Natural killer cell (primary cell): ENCODE data around the gene CCDC69. TPM values are rescaled to one million over a fixed set of nuclear protein-coding genes. Genes with fewer than 3 reads are reported as not detected.

Experiments
- ATAC-seq, 3 donors: fragments of 150-1000 bp in 2 of 3; fragments of 200-7000 bp in 1 of 3; cut with Tn5 transposase; 1 replicate in 1 of 3; 2 replicates in 2 of 3; pipeline ENCODE4 v1.10.0; 2021; ENCODE audit warnings: mild to moderate bottlenecking in 2 of 3, moderate library complexity in 2 of 3
- DNase-seq, 2 donors: peaks; one replicate each; pipeline versions ENCODE4 v3.0.0 to v3.0.0-alpha.2; 2013 to 2021; ENCODE audit warnings: mixed read lengths in 1 of 2
- H3K27ac ChIP-seq: one replicate; pipeline ENCODE4 v1.5.1; 2013; ENCODE audit warnings: mild to moderate bottlenecking, low read length
- H3K27me3 ChIP-seq: one replicate; pipeline ENCODE4 v1.6.1; 2013; ENCODE audit warnings: low read length; ENCODE audit not compliant: control insufficient read depth, insufficient read depth
- H3K36me3 ChIP-seq: one replicate; pipeline ENCODE4 v1.6.1; 2013; ENCODE audit warnings: low read length; ENCODE audit not compliant: control insufficient read depth, insufficient read depth
- H3K4me1 ChIP-seq: one replicate; pipeline ENCODE4 v1.6.1; 2013; ENCODE audit warnings: low read length; ENCODE audit not compliant: control insufficient read depth, insufficient read depth
- H3K4me3 ChIP-seq: one replicate; pipeline ENCODE4 v1.5.1; 2013; ENCODE audit warnings: low read length
- H3K9me3 ChIP-seq: one replicate; pipeline ENCODE4 v1.6.1; 2013; ENCODE audit warnings: low read length; ENCODE audit not compliant: control insufficient read depth, insufficient read depth
- H3K27ac Mint-ChIP-seq, 2 donors: one replicate each; pipeline ENCODE4 v1.8.0; 2022; ENCODE audit warnings: mild to moderate bottlenecking in 2 of 2, mixed read lengths in 2 of 2, moderate library complexity in 1 of 2
- H3K27me3 Mint-ChIP-seq, 2 donors: one replicate each; pipeline ENCODE4 v1.8.0; 2022; ENCODE audit warnings: low read depth in 2 of 2, mixed read lengths in 2 of 2
- H3K36me3 Mint-ChIP-seq: one replicate; pipeline ENCODE4 v1.8.0; 2022; ENCODE audit warnings: mixed read lengths
- H3K4me1 Mint-ChIP-seq, 2 donors: one replicate each; pipeline ENCODE4 v1.8.0; 2022; ENCODE audit warnings: mixed read lengths in 2 of 2
- H3K4me3 Mint-ChIP-seq: one replicate; pipeline ENCODE4 v1.8.0; 2022; ENCODE audit warnings: mild to moderate bottlenecking, moderate library complexity, mixed read lengths
- H3K9me3 Mint-ChIP-seq, 2 donors: one replicate each; pipeline ENCODE4 v1.8.0; 2022; ENCODE audit warnings: mixed read lengths in 2 of 2
- CTCF ChIP-seq: fragments of 200-600 bp; IDR thresholded peaks from one replicate; pipeline ENCODE4 v1.8.0; 2022; ENCODE audit warnings: antibody characterized with exemption
- WGBS: methylation state at CpG from one replicate; pipeline ENCODE4 v1.1.7; 2013; ENCODE audit warnings: missing lambda C conversion rate; ENCODE audit not compliant: insufficient coverage; 5-methylcytosine and 5-hydroxymethylcytosine counted together
- intact Hi-C: fragments of 100-400 bp; cut with micrococcal nuclease; formaldehyde crosslinking; loops from one replicate; pipeline ENCODE4 v1.14.2; 2022
- total RNA-seq, 4 donors: library from RNA; stranded (reverse); fragments of 120-200 nt in 1 of 4; gene quantifications; one replicate each; pipeline versions ENCODE4 v1.2.3 to v1.2.4, GENCODE V29; 2013 to 2022

Gene CCDC69
- total RNA-seq, 3 donors from 2014 or later (not counting 1 experiment from before 2014, with no cell fraction given), result 181 to 227 (median 204) TPM

- no peak for TF ChIP-seq CTCF
- Histone ChIP-seq H3K36me3 (no peaks in the 10 kb centered on the region), H3K4me1 (peaks cover 19% of the 10 kb centered on the region), H3K27me3 (no peaks in the 10 kb centered on the region), H3K27ac (no peak overlapping the region), H3K9me3 (no peaks in the 10 kb centered on the region), H3K4me3 (no peak overlapping the region)
- Mint-ChIP-seq H3K36me3 (no peaks in the 10 kb centered on the region), H3K27ac (peak overlapping the region; percentile 19 to 44), H3K9me3 (no peaks in the 10 kb centered on the region), H3K4me1 (peaks cover 25 to 30% of the 10 kb centered on the region in 2 donors), H3K27me3 (peaks cover 5 to 7% of the 10 kb centered on the region in 2 donors), H3K4me3 (peak overlapping the region; percentile 55)
- ATAC-seq, result no peak
- intact Hi-C loops, result loop anchor here (5.0 to 10.0 kb wide), 2 partner anchors 39 to 524 kb away; partner anchors contain the start of gene G3BP1
- peak in 1 of 2 donors; percentile 66 for DNase-seq
- 73% methylated on average over 4 of the region's 5 CpGs for WGBS
Measured at GRCh38 chr5:151251001-151251551, 27.2 kb upstream of the CCDC69 start.

GRCh38 chr5:151250346-151251000 lies 26.6 kb upstream of the CCDC69 start:
- ATAC-seq (no peak), DNase-seq (no peak)
- WGBS, result 97% methylated on average over 9 of the region's 10 CpGs
- Mint-ChIP-seq H3K27ac (no peak overlapping the region), H3K36me3 (no peaks in the 10 kb centered on the region), H3K27me3 (peaks cover 5 to 7% of the 10 kb centered on the region in 2 donors), H3K4me1 (peaks cover 21 to 30% of the 10 kb centered on the region in 2 donors), H3K9me3 (no peaks in the 10 kb centered on the region), H3K4me3 (peak overlapping the region; percentile 55)
- H3K9me3 ChIP-seq, result no peaks in the 10 kb centered on the region
- no peaks in the 10 kb centered on the region for H3K36me3 ChIP-seq
- no peak overlapping the region for H3K27ac ChIP-seq
- no peak for TF ChIP-seq CTCF
- H3K4me1 ChIP-seq, result peaks cover 15% of the 10 kb centered on the region
- no peaks in the 10 kb centered on the region for H3K27me3 ChIP-seq
- no peak overlapping the region for H3K4me3 ChIP-seq
- intact Hi-C loops, result loop anchor here (5.0 to 10.0 kb wide), 2 partner anchors 38 to 524 kb away; partner anchors contain the start of gene G3BP1

- ATAC-seq (no peak), DNase-seq (no peak)
- Histone ChIP-seq H3K27me3 (no peaks in the 10 kb centered on the region), H3K4me3 (no peak overlapping the region), H3K36me3 (no peaks in the 10 kb centered on the region), H3K27ac (no peak overlapping the region), H3K4me1 (peaks cover 15% of the 10 kb centered on the region), H3K9me3 (no peaks in the 10 kb centered on the region)
- no peaks in the 10 kb centered on the region for H3K9me3 Mint-ChIP-seq
- H3K27ac Mint-ChIP-seq, result no peak overlapping the region
- 85% methylated on average over 5 of the region's 5 CpGs for WGBS
- peaks cover 24 to 32% of the 10 kb centered on the region in 2 donors for H3K4me1 Mint-ChIP-seq
- peaks cover 5 to 7% of the 10 kb centered on the region in 2 donors for H3K27me3 Mint-ChIP-seq
- TF ChIP-seq CTCF, result no peak
- H3K4me3 Mint-ChIP-seq, result no peak overlapping the region
- intact Hi-C loops, result no loop called here
- no peaks in the 10 kb centered on the region for H3K36me3 Mint-ChIP-seq
Measured at GRCh38 chr5:151249281-151249680, 25.4 kb upstream of the CCDC69 start.
